GM23248 (cell line): ENCODE results near the gene ZNF17. TPM values are rescaled to one million over a fixed set of nuclear protein-coding genes. Genes with fewer than 3 reads are reported as not detected.

ENCODE experiments used
- DNase-seq: peaks from one replicate; pipeline ENCODE4 v3.0.0-alpha.2; 2015
- H2AFZ ChIP-seq: fragments of 200-600 bp; sonication (generic); 2 replicates; pipeline ENCODE4 v1.6.1; 2016; ENCODE audit warnings: antibody characterized with exemption
- H3F3A ChIP-seq: fragments of 200-600 bp; sonication (generic); 2 replicates; pipeline ENCODE4 v1.6.1; 2016; ENCODE audit warnings: mild to moderate bottlenecking, antibody characterized with exemption, mixed run types; ENCODE audit not compliant: insufficient read depth
- H3K27ac ChIP-seq: fragments of 200-600 bp; sonication (generic); 2 replicates; pipeline ENCODE4 v1.5.1; 2016; ENCODE audit warnings: mild to moderate bottlenecking
- H3K27me3 ChIP-seq: fragments of 200-600 bp; sonication (generic); replicated peaks from 2 replicates; pipeline ENCODE4 v1.6.1; 2016; ENCODE audit warnings: mild to moderate bottlenecking; ENCODE audit not compliant: insufficient read depth
- H3K36me3 ChIP-seq: fragments of 200-600 bp; sonication (generic); 2 replicates; pipeline ENCODE4 v1.6.1; 2016; ENCODE audit warnings: low read depth, mild to moderate bottlenecking
- H3K4me1 ChIP-seq: fragments of 200-600 bp; sonication (generic); 2 replicates; pipeline ENCODE4 v1.6.1; 2016; ENCODE audit warnings: mild to moderate bottlenecking; ENCODE audit not compliant: insufficient read depth
- H3K4me2 ChIP-seq: fragments of 200-600 bp; sonication (generic); one replicate; pipeline ENCODE4 v1.6.1; 2016; ENCODE audit warnings: mild to moderate bottlenecking; ENCODE audit not compliant: unreplicated experiment
- H3K4me3 ChIP-seq: fragments of 200-600 bp; sonication (generic); 2 replicates; pipeline ENCODE4 v1.5.1; 2016; ENCODE audit warnings: mild to moderate bottlenecking
- H3K79me2 ChIP-seq: fragments of 200-600 bp; sonication (generic); 2 replicates; pipeline ENCODE4 v1.6.1; 2016; ENCODE audit warnings: mild to moderate bottlenecking; ENCODE audit not compliant: insufficient read depth
- H3K9ac ChIP-seq: fragments of 200-600 bp; sonication (generic); 2 replicates; pipeline ENCODE4 v1.6.1; 2016; ENCODE audit warnings: mild to moderate bottlenecking
- H3K9me2 ChIP-seq: fragments of 200-600 bp; sonication (generic); 2 replicates; pipeline ENCODE4 v1.6.1; 2016; ENCODE audit warnings: mixed run types, mild to moderate bottlenecking, moderate library complexity; ENCODE audit not compliant: insufficient read depth
- H3K9me3 ChIP-seq: fragments of 200-600 bp; sonication (generic); one replicate; pipeline ENCODE4 v1.6.1; 2017; ENCODE audit warnings: low read depth
- H4K20me1 ChIP-seq: fragments of 200-600 bp; sonication (generic); 2 replicates; pipeline ENCODE4 v1.6.0; 2016; ENCODE audit not compliant: insufficient read depth
- EZH2 ChIP-seq: fragments of 200-600 bp; sonication (generic); IDR thresholded peaks from 2 replicates; pipeline ENCODE4 v1.6.1; 2018; ENCODE audit warnings: antibody characterized with exemption, mild to moderate bottlenecking; ENCODE audit not compliant: insufficient read depth, poor library complexity, severe bottlenecking
- EZH2phosphoT487 ChIP-seq: fragments of 200-600 bp; sonication (generic); IDR thresholded peaks from 2 replicates; pipeline ENCODE4 v1.6.1; 2018; ENCODE audit warnings: antibody characterized with exemption, moderate library complexity, mild to moderate bottlenecking, low read depth; ENCODE audit not compliant: insufficient read depth
- WGBS, 2 experiments: methylation state at CpG; one replicate each; pipeline ENCODE4 v1.1.6; 2015 to 2017; ENCODE audit warnings: low lambda C conversion rate in 2 of 2, low coverage in 1 of 2; ENCODE audit errors: missing lambda C conversion rate in 2 of 2; 5-methylcytosine and 5-hydroxymethylcytosine counted together
- in situ Hi-C: fragments of 300-500 bp; cut with MboI; formaldehyde crosslinking; loops from 2 replicates; pipeline ENCODE4 v1.15.0; 2020
- polyA plus RNA-seq: library from polyadenylated mRNA; unstranded; fragments of >200 nt; fragmentation: Nextera tagmentation; extraction: Ambion mirVana; gene quantifications from 2 replicates; pipeline ENCODE4 v1.2.1, GENCODE V29; 2016
- total RNA-seq: library from RNA; depleted of rRNA; stranded (reverse); fragments of >200 nt; shearing (Covaris generic); gene quantifications from 2 replicates; pipeline ENCODE4 v1.2.3, GENCODE V29; 2014; rRNA removed

ZNF17 gene
- total RNA-seq, result 4.8 and 19.9 TPM in 2 replicates
- 3.5 and 4.1 TPM in 2 replicates for polyA plus RNA-seq

DNA sequence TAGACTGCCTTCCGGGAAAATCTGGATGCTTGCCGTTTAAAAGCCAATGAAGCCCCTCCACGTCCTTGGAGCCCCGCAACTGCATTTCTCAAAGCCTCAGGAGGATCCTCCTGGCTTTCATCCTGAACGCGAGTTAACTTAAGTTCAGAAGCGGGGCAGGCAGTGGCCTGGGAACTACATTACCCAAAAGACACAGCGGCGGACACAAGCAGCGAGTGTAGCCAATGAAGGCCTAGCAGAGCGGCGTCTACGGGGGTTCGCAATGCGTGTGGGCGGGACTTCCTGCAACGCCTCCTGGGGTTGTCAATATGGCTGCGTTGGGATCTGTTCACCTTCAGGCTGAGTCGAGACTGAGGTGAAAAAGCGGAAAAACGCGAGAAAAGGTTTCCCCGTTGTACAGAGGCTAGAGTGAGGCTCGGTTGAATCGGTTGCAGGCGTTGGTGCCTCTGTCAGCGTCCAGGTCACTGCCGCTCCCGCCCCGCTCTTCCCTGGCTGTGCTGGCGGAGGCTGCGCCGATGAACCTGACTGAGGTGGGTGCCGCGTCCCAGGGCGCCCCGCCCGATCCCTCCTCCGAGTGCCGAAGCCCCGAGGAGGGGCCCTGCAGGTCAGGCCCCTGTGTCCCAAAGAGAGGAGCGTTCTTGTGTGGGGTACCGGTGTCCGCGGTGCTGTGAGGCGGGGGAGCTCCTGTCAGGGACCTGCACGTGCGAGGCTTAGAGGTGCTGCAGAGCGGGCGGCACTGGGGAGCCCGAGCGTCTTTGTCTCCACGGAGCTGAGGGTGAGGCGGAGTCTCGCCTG, at the start of gene ZNF17:
TSS of gene ZNF17 (plus strand) at position 285 of the 795 bp plus-strand sequence. CDS start 2,455 bp downstream, outside the sequence.
- peaks cover 57% of the 10 kb centered on the region for H3K79me2 ChIP-seq
- peaks cover 7% of the 10 kb centered on the region; the same call in 1 of the 2 replicates for H3K4me1 ChIP-seq
- H4K20me1 ChIP-seq, result no peaks in the 10 kb centered on the region
- H3K9ac ChIP-seq, result peak within 1 kb of the TSS; percentile 87
- H3K9me2 ChIP-seq, result no peaks in the 10 kb centered on the region
- 1% methylated on average over 55 of the region's 55 CpGs for WGBS, 2 experiments
- peak within 1 kb of the TSS; percentile 79 for H3K4me2 ChIP-seq
- in situ Hi-C loops, result no loop called here
- H3K27ac ChIP-seq, result peak within 1 kb of the TSS; percentile 14
- H3K36me3 ChIP-seq, result no peaks in the 10 kb centered on the region
- H2AFZ ChIP-seq, result peak within 1 kb of the TSS; percentile 90
- H3K27me3 ChIP-seq, result no peaks in the 10 kb centered on the region
- no peaks in the 10 kb centered on the region for H3K9me3 ChIP-seq
- H3K4me3 ChIP-seq, result peak within 1 kb of the TSS; percentile 93
- peaks cover 14% of the 10 kb centered on the region; the same call in 1 of the 2 replicates for H3F3A ChIP-seq
- no peak for TF ChIP-seq EZH2phosphoT487
- TF ChIP-seq EZH2, result no peak
- DNase-seq, result peak; percentile 99

- no peaks in the 10 kb centered on the region for H3K9me3 ChIP-seq
- peak overlapping the region; percentile 94 for H2AFZ ChIP-seq
- peak overlapping the region; percentile 77 for H3K27ac ChIP-seq
- WGBS, 2 experiments, result 71 to 81% methylated on average over 2 of the region's 2 CpGs
- in situ Hi-C loops, result no loop called here
- DNase-seq, result no peak
- H3K4me1 ChIP-seq, result peaks cover 5% of the 10 kb centered on the region
- no peaks in the 10 kb centered on the region for H4K20me1 ChIP-seq
- H3F3A ChIP-seq, result 0 out of 2 replicates have a peak, but pooled peaks cover 6% of the 10 kb centered on the region
- peak overlapping the region; percentile 89 for H3K4me2 ChIP-seq
- 0 out of 2 replicates have a peak, but pooled peaks cover 6% of the 10 kb centered on the region for H3K36me3 ChIP-seq
- H3K4me3 ChIP-seq, result peak overlapping the region; percentile 76
- peaks cover 66% of the 10 kb centered on the region for H3K79me2 ChIP-seq
- TF ChIP-seq EZH2 (no peak), EZH2phosphoT487 (no peak)
- no peaks in the 10 kb centered on the region for H3K27me3 ChIP-seq
- peak overlapping the region; percentile 81 for H3K9ac ChIP-seq
- H3K9me2 ChIP-seq, result no peaks in the 10 kb centered on the region
Observed at GRCh38 chr19:57362419-57362818, 48.5 kb upstream of the ZNF17 start.

DNA sequence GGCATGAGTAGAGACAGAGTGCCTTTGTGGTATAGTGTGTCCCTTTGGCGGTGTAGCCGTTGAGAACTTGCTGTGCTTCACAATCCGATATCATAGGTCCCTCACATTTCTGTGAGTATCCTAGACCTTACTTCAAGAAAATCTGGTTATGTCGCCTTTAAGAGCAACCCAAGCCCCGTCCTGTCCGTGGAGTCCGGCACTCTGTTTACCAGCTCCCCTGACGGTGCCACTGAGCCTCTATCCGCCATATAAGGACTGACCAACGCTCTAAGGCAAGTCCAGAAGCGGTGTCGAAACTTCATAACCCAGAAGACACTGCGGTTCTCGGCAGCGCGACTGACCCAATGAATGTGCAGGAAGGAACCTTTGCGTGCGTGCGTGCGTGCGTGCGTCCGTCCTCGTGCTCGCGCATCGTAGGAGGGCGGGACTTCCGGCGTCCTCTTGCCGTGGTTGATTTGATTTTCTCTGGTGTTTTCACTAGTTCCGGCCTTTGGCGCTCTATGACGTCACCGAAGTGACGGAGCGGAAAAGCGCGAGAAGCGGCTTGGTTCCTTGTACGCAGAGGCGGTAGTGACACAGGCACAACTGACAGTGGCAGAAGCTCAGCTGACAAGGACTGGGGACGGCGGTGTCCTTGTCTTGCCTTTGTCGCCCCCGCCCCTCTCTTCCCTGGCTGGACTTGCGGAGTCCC, 47.8 kb upstream of the ZNF17 start, which contains the start of the genes TRAPPC2B and ZNF547:
TSS of gene TRAPPC2B (plus strand) at position 555 of the 691 bp plus-strand sequence. CDS start 1,283 bp downstream, outside the sequence.
TSS of gene ZNF547 (plus strand) at position 555 of the 691 bp plus-strand sequence. CDS start 5,005 bp downstream, outside the sequence.
- Histone ChIP-seq H3K9me2 (no peaks in the 10 kb centered on the region), H3K9ac (peak within 1 kb of the TSS; percentile 88), H3K4me3 (peak within 1 kb of the TSS; percentile 76), H3K27me3 (no peaks in the 10 kb centered on the region), H2AFZ (peak within 1 kb of the TSS; percentile 94), H4K20me1 (no peaks in the 10 kb centered on the region), H3K27ac (peak within 1 kb of the TSS; percentile 78), H3K4me2 (peak within 1 kb of the TSS; percentile 89), H3F3A (0 out of 2 replicates have a peak, but pooled peaks cover 6% of the 10 kb centered on the region), H3K36me3 (0 out of 2 replicates have a peak, but pooled peaks cover 6% of the 10 kb centered on the region), H3K79me2 (peaks cover 65% of the 10 kb centered on the region), H3K9me3 (no peaks in the 10 kb centered on the region), H3K4me1 (peaks cover 5% of the 10 kb centered on the region)
- in situ Hi-C loops, result no loop called here
- WGBS, 2 experiments, result 1% methylated on average over 44 to 47 of the region's 47 CpGs
- no peak for TF ChIP-seq EZH2
- no peak for TF ChIP-seq EZH2phosphoT487
- DNase-seq, result peak; percentile 100

- H4K20me1 ChIP-seq, result no peaks in the 10 kb centered on the region
- H3K27ac ChIP-seq, result peak overlapping the region; percentile 78
- H2AFZ ChIP-seq, result peak overlapping the region; percentile 66
- H3K9ac ChIP-seq, result peak overlapping the region; percentile 88
- H3K9me3 ChIP-seq, result no peaks in the 10 kb centered on the region
- no peaks in the 10 kb centered on the region for H3K36me3 ChIP-seq
- H3K4me1 ChIP-seq, result peaks cover 5% of the 10 kb centered on the region
- in situ Hi-C loops, result no loop called here
- no peaks in the 10 kb centered on the region for H3K27me3 ChIP-seq
- TF ChIP-seq EZH2 (no peak), EZH2phosphoT487 (no peak)
- peak; percentile 61 for DNase-seq
- WGBS, 2 experiments, result 1 to 2% methylated on average over 12 to 18 of the region's 18 CpGs
- peak overlapping the region; percentile 76 for H3K4me3 ChIP-seq
- H3K9me2 ChIP-seq, result no peaks in the 10 kb centered on the region
- 0 out of 2 replicates have a peak, but pooled peaks cover 6% of the 10 kb centered on the region for H3F3A ChIP-seq
- H3K79me2 ChIP-seq, result peaks cover 65% of the 10 kb centered on the region
- peak overlapping the region; percentile 89 for H3K4me2 ChIP-seq
Observed at GRCh38 chr19:57363688-57364181, 47.2 kb upstream of the ZNF17 start.
